Fibroblast of lung (primary cell): ENCODE measurements around the gene PRDM11.

ENCODE experiments used
- CTCF ChIP-seq, 2 donors: IDR thresholded peaks in 1 of 2; conservative IDR thresholded peaks in 1 of 2; 1 replicate in 1 of 2; 2 replicates in 1 of 2; pipeline ENCODE4 v1.5.1; 2011 to 2012; ENCODE audit warnings: low read length in 2 of 2, control low read depth in 1 of 2, inconsistent platforms in 1 of 2, low read depth in 1 of 2, mild to moderate bottlenecking in 1 of 2
- EZH2 ChIP-seq: IDR thresholded peaks from 2 replicates; pipeline ENCODE4 v1.5.1; 2012; ENCODE audit warnings: low read length, control low read depth, mild to moderate bottlenecking; ENCODE audit errors: missing control alignments

- TF ChIP-seq CTCF (conservative IDR thresholded peaks at IDR 0.05 in 1 of 2, IDR thresholded peaks at IDR 0.05 in 1 of 2; ENCODE audit: low read depth in 1 of 2, low read length in 2 of 2) (no peak), EZH2 (no peak)
Observed at GRCh38 chr11:45238724-45239123, 92.3 kb downstream of the PRDM11 start.
